ENCODE data around the gene SIAH1. TPM values are rescaled to one million over a fixed set of nuclear protein-coding genes. Genes with fewer than 3 reads are reported as not detected.

Gene SIAH1
- total and polyA plus RNA-seq, 2 donors from 2014 or later, result 12.7 to 26.8 TPM

- H3K4me3 ChIP-seq (ENCODE audit: low read length in 3 of 3), result no peak overlapping the region
- H3K36me3 ChIP-seq (ENCODE audit: control insufficient read depth in 2 of 3, insufficient read depth in 3 of 3, low read length in 3 of 3), result no peaks in the 10 kb centered on the region
- H3K27me3 ChIP-seq (ENCODE audit: control insufficient read depth, insufficient read depth, low read length), result no peaks in the 10 kb centered on the region
- H3K27ac ChIP-seq (ENCODE audit: low read depth in 2 of 2, low read length in 2 of 2), result no peak overlapping the region
- intact Hi-C loops (cut with DNase I), result no loop called here
- DNase-seq, result no peak
- no peak overlapping the region for H3K9ac ChIP-seq (ENCODE audit: low read length in 3 of 3)
- H3K9me3 ChIP-seq (ENCODE audit: control insufficient read depth in 2 of 3, insufficient read depth in 1 of 3, low read length in 3 of 3), result no peaks in the 10 kb centered on the region
- FAIRE-seq, result no peak
- TF ChIP-seq CTCF (IDR thresholded peaks at IDR 0.05; ENCODE audit: borderline replicate concordance, extremely low read depth, insufficient read depth), result no peak
- H3K4me1 ChIP-seq (ENCODE audit: control insufficient read depth in 2 of 3, insufficient read depth in 2 of 3, low read depth in 1 of 3, low read length in 3 of 3), result no peaks in the 10 kb centered on the region
Measured at GRCh38 chr16:48433850-48434530, 48.8 kb upstream of the SIAH1 start.

GRCh38 chr16:48433116-48433849 is 48.1 kb upstream of the SIAH1 start:
- Histone ChIP-seq H3K4me3 (ENCODE audit: low read length in 3 of 3) (no peak overlapping the region), H3K36me3 (ENCODE audit: control insufficient read depth in 2 of 3, insufficient read depth in 3 of 3, low read length in 3 of 3) (no peaks in the 10 kb centered on the region)
- no peak for FAIRE-seq

GRCh38 chr16:48432136-48432535 is 46.9 kb upstream of the SIAH1 start:
- DNase-seq (no peak), FAIRE-seq (no peak)
- TF ChIP-seq CTCF (IDR thresholded peaks at IDR 0.05; ENCODE audit: borderline replicate concordance, extremely low read depth, insufficient read depth), result no peak
- intact Hi-C loops (cut with DNase I), result no loop called here
- H3K4me3 ChIP-seq (ENCODE audit: low read length in 3 of 3), result no peak overlapping the region
- H3K27ac ChIP-seq (ENCODE audit: low read depth in 2 of 2, low read length in 2 of 2), result no peak overlapping the region
- no peaks in the 10 kb centered on the region for H3K36me3 ChIP-seq (ENCODE audit: control insufficient read depth in 2 of 3, insufficient read depth in 3 of 3, low read length in 3 of 3)
- H3K27me3 ChIP-seq (ENCODE audit: control insufficient read depth, insufficient read depth, low read length), result no peaks in the 10 kb centered on the region
- H3K9ac ChIP-seq (ENCODE audit: low read length in 3 of 3), result no peak overlapping the region
- H3K4me1 ChIP-seq (ENCODE audit: control insufficient read depth in 2 of 3, insufficient read depth in 2 of 3, low read depth in 1 of 3, low read length in 3 of 3), result no peaks in the 10 kb centered on the region
- H3K9me3 ChIP-seq (ENCODE audit: control insufficient read depth in 2 of 3, insufficient read depth in 1 of 3, low read length in 3 of 3), result no peaks in the 10 kb centered on the region

More at GRCh38 chr16:48433116-48433849, 48.1 kb upstream of the SIAH1 start:
- Histone ChIP-seq H3K9me3 (ENCODE audit: control insufficient read depth in 2 of 3, insufficient read depth in 1 of 3, low read length in 3 of 3) (no peaks in the 10 kb centered on the region), H3K4me1 (ENCODE audit: control insufficient read depth in 2 of 3, insufficient read depth in 2 of 3, low read depth in 1 of 3, low read length in 3 of 3) (no peaks in the 10 kb centered on the region), H3K27me3 (ENCODE audit: control insufficient read depth, insufficient read depth, low read length) (no peaks in the 10 kb centered on the region), H3K27ac (ENCODE audit: low read depth in 2 of 2, low read length in 2 of 2) (no peak overlapping the region), H3K9ac (ENCODE audit: low read length in 3 of 3) (no peak overlapping the region)
- TF ChIP-seq CTCF (IDR thresholded peaks at IDR 0.05; ENCODE audit: borderline replicate concordance, extremely low read depth, insufficient read depth), result no peak
- intact Hi-C loops (cut with DNase I), result no loop called here
- DNase-seq, result no peak

All from kidney (tissue), 14 donors.